Left renal cortex interstitium (tissue), 4 donors: ENCODE measurements around the gene C6orf132. TPM values are rescaled to one million over a fixed set of nuclear protein-coding genes. Genes with fewer than 3 reads are reported as not detected.
A peak's percentile ranks its signal among the peaks of the same experiment; 100 is the strongest.

Source experiments
- DNase-seq, 4 donors: peaks; one replicate each; pipeline ENCODE4 v3.0.0-alpha.2; 2013; ENCODE audit warnings: low read depth in 4 of 4, low spot score in 2 of 4, missing footprints in 1 of 4
- polyA plus RNA-seq, 4 donors: library from polyadenylated mRNA; unstranded; fragments of 120-200 nt; gene quantifications; one replicate each; pipeline ENCODE4 v1.2.1, GENCODE V29; 2013; ENCODE audit not compliant: insufficient read length in 4 of 4

Gene C6orf132
- polyA plus RNA-seq, 4 donors: 3.8 to 6.5 (median 4.9) TPM

DNA sequence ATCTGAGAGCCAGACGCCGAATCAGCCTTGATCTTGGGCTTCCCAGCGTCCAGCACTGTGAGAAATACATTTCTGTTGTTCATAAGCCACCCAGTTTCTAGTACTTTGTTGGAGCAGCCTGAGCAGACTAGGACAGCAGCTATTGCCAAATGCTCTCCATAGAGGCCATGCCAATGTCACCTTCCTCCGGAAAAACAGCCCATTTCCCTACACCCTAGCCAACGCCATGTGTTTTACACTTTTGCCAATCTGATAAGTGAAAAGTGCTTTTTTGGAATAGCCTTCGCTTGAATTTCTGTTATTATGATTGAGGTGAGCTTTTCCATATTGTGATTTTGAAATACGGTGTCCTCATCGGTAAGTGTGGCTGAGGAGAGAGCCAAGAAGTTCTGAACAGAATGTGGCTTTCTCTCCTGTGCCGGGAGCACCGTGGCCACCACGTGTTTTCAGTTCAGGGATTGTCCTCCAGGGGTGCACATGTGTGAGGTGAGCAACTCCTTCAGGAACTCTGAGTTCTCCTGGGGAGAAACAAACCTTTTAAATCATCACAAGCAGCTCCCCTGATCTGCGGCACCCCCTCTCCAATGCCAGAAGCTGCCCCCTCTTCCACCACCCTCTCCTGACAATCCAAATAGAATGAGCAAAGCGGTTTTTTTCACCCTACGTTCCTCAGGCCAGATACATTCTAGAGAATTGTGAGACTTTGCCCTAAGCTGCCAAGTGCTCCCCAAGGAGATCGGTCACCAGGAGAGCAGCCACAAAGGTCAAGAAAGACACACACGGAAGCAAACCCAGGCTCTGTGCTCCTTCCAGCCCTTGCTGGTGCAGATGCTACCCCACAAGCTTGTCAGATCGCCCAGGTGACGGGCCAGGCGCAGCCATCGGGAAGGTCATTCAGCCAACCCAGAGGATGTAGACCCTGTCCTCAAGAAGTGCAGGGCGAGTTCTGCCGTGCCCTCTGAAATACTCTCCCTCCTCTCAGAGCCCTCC is 56.1 kb downstream of the C6orf132 start:
- no peak for DNase-seq

DNA sequence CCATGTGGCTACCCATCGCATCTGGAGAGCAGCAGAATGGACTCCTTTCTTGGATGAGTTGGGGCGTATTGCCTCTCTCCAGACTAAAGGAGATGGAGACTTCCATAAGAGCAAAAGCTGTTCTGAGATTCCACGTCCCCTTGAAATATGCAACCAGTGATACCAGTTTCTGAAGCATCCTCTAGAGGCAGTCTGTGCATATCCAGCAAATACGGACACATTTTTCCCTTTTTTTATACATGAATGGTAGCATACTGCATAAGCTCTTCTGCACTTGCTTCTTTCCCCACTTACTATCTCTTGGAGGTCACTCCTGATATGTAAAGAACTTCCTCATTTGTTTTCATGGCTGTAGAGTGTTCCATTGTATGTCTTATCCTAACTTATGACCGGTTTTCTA is 57.5 kb downstream of the C6orf132 start:
- no peak for DNase-seq

DNA sequence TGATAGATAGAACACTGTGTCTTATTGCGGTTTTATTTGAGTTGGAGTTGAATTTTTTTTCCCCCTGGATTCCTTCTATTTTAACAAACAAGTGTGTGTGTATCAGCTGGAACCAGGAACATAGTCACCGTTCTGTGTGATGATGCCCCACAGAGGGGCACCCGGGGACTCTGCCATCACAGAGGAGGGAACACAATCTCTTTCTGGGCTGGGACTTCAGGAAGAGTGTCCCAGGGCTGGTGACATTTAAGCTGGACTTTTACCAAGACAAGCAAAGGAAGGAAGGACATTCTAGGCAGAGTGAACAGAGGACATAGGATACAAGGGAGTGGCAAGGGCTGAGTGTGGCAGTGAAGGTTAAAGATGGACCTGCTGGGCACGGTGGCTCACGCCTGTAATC is 58.9 kb downstream of the C6orf132 start:
- DNase-seq: no peak

DNA sequence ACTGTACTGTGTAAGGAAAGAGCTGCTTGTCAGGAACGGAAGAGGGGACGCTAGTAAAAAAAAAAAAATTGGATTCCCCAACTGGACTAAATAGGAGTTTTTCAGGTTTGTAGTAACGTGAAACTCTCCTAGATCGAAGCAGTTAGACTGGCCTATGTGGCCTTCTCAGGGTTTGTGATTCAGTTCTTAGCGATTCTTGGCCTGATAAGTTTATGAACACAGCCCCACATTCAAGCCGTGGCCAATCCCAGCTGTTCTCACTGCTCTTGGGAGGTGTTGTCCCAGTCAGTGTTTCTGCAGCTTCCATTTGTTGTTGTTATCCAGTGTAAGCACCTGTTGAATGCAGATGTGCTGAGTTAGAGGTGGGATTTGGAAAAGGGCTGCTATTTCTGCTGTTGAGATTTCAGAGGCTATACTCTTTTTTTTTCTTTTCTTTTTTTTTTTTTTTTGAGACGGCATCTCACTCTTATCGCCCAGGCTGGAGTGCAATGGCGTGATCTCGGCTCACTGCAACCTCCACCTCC is 62.4 kb downstream of the C6orf132 start:
- no peak for DNase-seq

DNA sequence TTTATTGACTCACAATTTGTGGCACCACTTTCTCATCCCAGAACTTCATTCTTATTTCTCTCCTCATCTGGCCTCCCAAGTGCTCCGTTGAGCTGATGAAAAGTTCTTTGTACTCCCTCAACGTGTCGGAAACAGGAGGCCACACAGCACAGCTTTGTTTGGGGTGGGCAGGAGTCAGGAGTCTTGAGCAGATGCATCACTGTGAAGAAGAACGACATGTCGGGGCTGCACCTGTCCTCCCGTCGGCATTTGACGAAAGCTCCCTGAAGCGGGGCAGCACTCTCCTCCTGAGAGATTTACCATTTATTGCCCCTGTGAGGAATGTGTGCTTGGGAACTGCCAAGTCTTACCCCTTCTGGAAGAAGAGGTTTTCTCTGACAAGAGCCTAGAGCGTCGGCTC is 64.0 kb downstream of the C6orf132 start:
- no peak for DNase-seq

DNA sequence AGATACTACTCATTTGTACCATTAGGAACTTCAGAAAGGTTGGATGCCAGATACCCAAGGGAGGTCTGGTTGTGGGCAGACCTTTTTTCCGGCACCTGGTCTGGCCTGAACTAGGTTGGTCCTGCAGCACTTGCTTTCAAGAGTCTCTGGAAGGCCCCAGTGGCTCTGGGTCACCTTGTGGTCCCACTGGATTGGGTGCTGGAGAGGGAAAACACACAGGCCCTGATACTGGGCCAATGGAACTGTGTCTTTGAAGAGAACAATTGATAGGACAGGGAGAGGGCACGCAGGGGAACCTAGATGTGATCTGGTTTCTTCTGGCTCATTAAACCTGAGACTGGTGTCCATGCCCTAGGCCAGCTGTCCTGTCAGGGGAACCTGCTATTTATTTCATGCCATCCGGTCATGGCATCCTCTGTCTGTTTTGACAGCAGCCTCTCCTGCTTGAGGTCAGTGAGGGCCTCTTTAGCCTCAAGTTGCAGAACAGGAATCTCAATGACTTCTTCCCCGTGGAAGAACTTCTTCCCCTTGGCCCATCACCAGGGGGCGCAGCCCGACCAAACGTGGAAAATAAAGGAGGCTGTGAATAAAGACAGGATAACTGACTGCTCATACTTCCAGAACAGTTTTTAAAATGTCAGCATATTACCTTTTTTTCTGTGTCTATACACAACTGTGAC is 67.1 kb downstream of the C6orf132 start:
- peak; percentile 47 to 72 (median 62) for DNase-seq

DNA sequence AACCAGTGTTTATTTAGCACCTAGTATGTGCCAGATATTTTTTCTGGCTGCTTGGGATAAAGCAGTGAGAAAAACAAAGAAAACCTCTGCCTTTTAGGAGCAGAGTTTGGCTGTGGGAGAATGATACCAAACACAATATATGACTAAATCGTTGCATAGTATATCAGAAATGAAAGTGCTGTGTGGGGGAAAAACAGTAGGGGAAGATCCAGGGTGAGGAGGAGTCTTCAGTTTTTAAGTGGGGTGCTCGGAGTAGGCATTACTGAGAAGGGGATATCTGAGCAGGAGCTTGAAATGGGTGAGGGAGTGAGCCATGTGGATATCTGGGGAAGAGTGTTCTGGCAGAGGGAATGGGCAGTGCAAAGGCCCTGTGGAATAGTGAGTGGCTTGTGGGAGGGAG is 69.1 kb downstream of the C6orf132 start:
- no peak for DNase-seq

DNA sequence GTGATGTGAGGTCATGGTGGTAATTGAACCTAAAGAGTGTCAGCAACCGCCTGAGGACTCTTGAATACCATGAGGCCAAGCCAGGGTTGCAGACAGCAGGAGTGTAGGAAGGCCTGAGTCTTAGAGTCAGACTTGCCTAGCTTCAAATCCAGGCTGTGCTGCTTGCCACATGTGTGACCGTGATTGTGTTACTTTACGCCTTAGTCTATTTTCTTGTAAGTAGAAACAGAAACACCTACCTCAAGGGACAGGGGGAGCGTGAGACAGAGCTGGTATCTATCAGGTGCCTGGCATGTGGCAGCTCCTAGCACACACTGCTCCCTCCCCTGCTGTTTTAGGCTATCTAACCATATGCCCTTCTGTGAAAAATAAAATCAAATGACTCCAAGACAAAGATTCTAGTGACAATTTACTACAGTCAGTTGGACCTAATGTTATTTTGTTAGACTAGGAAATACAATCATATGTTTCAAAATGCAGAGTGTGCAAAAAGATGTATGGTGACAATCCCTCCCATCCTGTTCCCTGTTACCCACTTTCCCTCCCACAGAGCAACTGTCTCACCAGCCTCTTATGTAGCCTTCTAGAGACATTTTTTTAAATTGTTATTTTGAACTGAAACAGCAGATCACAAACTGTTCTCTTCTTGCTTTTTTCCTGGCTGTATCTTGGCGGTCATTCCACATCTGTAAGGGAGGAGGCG is 70.4 kb downstream of the C6orf132 start:
- no peak for DNase-seq

DNA sequence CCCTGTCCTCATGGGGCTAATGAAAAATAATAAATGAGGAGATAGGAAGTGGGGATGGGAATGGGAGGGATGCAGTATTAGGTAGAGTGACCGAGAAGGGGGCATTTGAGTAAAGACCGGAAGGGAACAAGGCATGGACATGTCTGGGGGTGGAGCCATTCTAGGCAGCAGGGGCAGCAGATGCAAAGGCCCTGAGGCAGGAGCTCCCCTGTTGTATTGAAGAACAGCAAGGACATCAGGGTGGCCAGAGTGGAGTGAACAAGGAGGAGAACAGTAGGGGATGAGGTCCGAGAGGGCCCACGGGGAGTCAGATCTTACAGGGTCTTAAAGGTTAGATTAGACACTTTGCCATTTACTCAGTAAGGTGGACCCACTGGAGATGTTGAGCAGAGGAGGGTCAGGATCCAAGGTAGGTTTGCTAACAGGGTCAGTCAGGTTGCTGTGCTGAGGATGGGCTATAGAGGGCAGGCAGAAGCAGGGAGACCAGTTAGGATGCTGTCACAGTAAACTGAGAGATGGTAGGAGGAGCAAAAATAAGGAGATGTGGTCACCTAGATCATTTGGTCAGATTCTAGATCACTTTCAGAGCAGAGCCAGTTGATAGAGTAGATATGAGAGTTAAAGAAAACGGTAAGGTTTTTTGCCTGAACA is 73.4 kb downstream of the C6orf132 start:
- no peak for DNase-seq

DNA sequence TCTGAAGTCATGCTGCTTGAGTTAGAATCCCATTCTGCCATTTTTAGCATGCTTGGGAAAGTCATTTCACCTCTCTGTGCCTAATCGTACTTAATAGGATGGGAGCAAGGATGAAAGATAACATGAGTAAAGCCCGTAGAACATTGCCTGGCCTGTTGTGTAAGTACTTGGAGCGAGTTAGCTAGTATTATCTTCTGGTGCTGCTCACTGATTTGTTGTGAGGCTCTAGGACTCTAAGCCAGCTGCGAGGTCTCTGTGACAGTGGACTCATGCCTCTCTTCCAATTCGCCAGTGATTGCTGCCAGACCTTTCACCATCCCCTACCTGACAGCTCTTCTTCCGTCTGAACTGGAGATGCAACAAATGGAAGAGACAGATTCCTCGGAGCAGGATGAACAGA is 74.2 kb downstream of the C6orf132 start:
- no peak for DNase-seq

DNA sequence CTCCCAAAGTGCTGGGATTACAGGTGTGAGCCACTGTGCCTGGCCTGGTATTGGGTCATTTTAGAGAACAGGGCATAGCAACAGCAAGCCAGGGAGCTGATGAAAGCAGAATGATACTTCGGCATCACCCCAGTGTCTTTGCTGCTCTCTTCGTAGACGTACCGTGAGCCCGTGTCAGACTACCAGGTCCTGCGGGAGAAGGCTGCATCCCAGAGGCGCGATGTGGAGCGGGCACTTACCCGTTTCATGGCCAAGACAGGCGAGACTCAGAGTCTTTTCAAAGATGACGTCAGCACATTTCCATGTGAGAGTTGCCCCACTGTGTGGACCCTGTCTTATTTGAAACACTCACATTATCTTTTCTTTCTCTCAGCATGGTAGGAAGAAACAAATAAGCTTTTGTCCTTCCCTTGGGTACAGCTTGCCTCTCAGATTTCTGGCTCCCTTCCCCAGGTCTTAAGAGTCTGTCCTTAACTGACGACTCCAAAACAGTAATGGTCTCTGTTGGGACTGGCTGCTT is 76.2 kb downstream of the C6orf132 start:
- DNase-seq: no peak

DNA sequence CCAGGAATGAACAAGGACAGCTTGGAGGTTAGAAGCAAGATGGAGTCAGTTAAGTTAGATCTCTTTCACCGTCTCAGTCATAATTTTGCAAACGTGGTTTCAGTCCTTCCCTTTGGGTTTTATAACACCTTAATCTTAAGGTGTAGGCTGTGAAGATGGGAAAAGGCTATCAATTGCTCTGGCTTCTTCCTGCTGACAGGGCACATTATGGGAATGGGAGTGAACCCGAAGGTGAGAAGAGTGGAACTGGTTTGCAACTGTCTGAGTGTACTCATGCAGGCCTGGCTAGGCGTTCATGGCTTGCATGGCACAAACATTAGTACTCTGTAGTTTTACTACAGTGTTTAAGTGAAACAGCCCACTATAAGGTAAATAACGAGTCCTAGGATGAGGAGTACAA is 82.7 kb downstream of the C6orf132 start:
- DNase-seq: no peak

DNA sequence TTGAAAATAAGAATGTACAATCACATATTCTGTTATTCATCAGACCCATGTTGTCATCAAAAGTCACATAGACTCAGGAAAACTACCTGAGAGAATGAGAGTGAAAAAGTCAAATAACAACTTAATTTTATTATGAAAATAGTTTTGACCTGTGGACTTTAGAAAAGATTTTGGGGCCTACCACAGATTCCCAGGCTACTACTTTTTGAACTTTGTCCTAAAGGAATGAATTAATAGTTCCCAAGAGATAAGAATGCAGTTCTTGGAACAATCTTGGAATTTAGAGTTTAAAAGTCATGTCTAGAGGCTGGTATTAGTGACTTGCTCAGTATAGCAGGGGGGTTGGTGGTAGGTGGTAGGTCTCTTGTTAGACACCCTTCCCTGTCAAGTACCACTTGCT is 88.8 kb downstream of the C6orf132 start:
- no peak for DNase-seq

DNA sequence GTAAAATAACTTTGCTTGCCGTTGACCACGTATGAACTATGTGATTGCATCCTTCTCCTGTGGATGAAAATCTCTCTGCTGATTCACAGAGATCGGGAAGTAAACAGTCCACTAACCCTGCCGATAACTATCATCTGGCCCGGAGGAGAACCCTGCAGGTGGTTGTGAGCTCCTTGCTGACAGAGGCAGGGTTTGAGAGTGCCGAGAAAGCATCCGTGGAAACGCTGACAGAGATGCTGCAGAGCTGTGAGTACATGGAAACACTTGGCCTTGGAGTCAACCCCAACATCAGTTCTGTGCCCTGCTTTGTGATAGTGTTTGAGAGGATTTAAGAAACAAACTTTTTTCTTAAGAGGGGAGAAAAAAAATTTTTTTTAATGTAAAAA is 91.2 kb downstream of the C6orf132 start:
- no peak for DNase-seq

Other genes starting within 250 kb of the C6orf132 start
- 10 to 100 TPM in 2 of 4 donors, 1 to 10 TPM in 2; 9.2 to 18.0 (median 13.9) TPM for gene USP49, start 247.2 kb downstream of the C6orf132 start, polyA plus RNA-seq
- 10 to 100 TPM; 35.6 to 43.6 (median 39.2) TPM for gene MED20, start 221.5 kb downstream of the C6orf132 start, polyA plus RNA-seq
- 10 to 100 TPM; 28.0 to 31.1 (median 29.9) TPM for gene BYSL, start 221.1 kb downstream of the C6orf132 start, polyA plus RNA-seq
- gene CCND3, start 200.8 kb downstream of the C6orf132 start, polyA plus RNA-seq: 10 to 100 TPM; 25.0 to 35.4 (median 30.6) TPM
- gene TAF8, start 92.1 kb downstream of the C6orf132 start, polyA plus RNA-seq: 10 to 100 TPM; 19.5 to 29.9 (median 23.1) TPM
- gene GUCA1A, start 30.7 kb upstream of the C6orf132 start, polyA plus RNA-seq: under 1 TPM in 3 of 4 donors, not detected in 1; 0.11 to 0.25 (median 0.13) TPM
- 1 to 10 TPM in 2 of 4 donors, under 1 TPM in 2; 0.32 to 3.2 (median 1.3) TPM for gene GUCA1B, start 52.3 kb upstream of the C6orf132 start, polyA plus RNA-seq
- 10 to 100 TPM; 22.6 to 32.6 (median 30.9) TPM for gene MRPS10, start 75.2 kb upstream of the C6orf132 start, polyA plus RNA-seq